Body of pancreas (tissue), 4 donors: ENCODE measurements around the gene PBX3.

ENCODE experiments used
- POLR2A ChIP-seq, 3 donors: fragments of 450-650 bp; IDR thresholded peaks; one replicate each; pipeline ENCODE4 v1.6.1; 2016; ENCODE audit warnings: antibody characterized with exemption in 3 of 3, mild to moderate bottlenecking in 2 of 3
- TF ChIP-seq, protein P1 (sequence below), 7 experiments: fragments of 450-650 bp in 4 of 7; fragments of 200-600 bp in 3 of 7; sonication (generic) in 3 of 7; IDR thresholded peaks; one replicate each; pipeline ENCODE4 v1.5.1; 2016 to 2019; ENCODE audit warnings: antibody characterized with exemption in 7 of 7

DNA sequence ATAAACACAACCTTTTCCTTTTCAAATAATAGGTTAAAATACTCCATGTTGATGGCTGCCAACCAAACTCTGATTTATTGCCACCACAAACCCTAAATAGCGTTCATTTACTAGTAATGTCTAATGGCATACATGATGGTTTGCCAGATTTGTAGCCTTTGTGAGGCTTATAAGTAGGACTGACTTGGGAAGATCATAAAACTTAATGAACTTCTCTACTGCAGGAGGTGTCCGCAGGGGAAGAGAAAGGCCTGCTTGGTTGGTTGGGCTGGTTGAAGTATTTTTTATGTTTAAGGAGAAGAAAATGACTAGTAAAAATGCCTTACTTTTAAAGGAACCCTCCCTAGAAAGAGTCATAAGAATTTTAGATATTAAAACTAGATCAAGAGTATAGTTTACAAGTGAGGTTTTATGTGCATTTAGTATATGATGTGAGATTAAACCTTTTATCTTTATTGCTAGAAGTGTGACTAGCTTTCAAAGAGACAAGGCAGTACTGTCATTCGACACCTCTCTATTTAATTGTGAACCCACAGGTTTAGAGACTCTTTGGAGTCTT lies 5.0 kb downstream of the PBX3 start:
- TF ChIP-seq, protein P1, sequence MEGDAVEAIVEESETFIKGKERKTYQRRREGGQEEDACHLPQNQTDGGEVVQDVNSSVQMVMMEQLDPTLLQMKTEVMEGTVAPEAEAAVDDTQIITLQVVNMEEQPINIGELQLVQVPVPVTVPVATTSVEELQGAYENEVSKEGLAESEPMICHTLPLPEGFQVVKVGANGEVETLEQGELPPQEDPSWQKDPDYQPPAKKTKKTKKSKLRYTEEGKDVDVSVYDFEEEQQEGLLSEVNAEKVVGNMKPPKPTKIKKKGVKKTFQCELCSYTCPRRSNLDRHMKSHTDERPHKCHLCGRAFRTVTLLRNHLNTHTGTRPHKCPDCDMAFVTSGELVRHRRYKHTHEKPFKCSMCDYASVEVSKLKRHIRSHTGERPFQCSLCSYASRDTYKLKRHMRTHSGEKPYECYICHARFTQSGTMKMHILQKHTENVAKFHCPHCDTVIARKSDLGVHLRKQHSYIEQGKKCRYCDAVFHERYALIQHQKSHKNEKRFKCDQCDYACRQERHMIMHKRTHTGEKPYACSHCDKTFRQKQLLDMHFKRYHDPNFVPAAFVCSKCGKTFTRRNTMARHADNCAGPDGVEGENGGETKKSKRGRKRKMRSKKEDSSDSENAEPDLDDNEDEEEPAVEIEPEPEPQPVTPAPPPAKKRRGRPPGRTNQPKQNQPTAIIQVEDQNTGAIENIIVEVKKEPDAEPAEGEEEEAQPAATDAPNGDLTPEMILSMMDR (IDR thresholded peaks at IDR 0.05), result no peak
- no peak for TF ChIP-seq POLR2A (IDR thresholded peaks at IDR 0.05)
